Measurements from ENCODE around the gene CYP3A7.
"Not testable (repeated sequence)": the region's sequence is repeated elsewhere in the genome, so short reads cannot be mapped to it uniquely, and the experiment has no call there.

Gene CYP3A7

GRCh38 chr7:99665312-99666012, 69.5 kb downstream of the CYP3A7 start:
- no peak for DNase-seq

GRCh38 chr7:99657879-99658278, 77.1 kb downstream of the CYP3A7 start:
- DNase-seq = not testable (repeated sequence)
